IPS-18c (cell line): ENCODE measurements around the gene SDK2.
"Not testable (repeated sequence)": the region's sequence is repeated elsewhere in the genome, so short reads cannot be mapped to it uniquely, and the experiment has no call there.

Experiments used
- H3K4me3 ChIP-seq: 2 replicates; pipeline ENCODE4 v1.7.0; 2013; ENCODE audit warnings: low read depth, mild to moderate bottlenecking, low read length, moderate library complexity; ENCODE audit not compliant: insufficient read depth
- H3K9me3 ChIP-seq: one replicate; pipeline ENCODE4 v1.6.1; 2013; ENCODE audit warnings: mild to moderate bottlenecking, low read length, moderate library complexity; ENCODE audit not compliant: control insufficient read depth, insufficient read depth

SDK2 gene

GRCh38 chr17:73455767-73456166 is 188.5 kb downstream of the SDK2 start:
- Histone ChIP-seq H3K9me3 (no peaks in the 10 kb centered on the region), H3K4me3 (no peak overlapping the region)

DNA sequence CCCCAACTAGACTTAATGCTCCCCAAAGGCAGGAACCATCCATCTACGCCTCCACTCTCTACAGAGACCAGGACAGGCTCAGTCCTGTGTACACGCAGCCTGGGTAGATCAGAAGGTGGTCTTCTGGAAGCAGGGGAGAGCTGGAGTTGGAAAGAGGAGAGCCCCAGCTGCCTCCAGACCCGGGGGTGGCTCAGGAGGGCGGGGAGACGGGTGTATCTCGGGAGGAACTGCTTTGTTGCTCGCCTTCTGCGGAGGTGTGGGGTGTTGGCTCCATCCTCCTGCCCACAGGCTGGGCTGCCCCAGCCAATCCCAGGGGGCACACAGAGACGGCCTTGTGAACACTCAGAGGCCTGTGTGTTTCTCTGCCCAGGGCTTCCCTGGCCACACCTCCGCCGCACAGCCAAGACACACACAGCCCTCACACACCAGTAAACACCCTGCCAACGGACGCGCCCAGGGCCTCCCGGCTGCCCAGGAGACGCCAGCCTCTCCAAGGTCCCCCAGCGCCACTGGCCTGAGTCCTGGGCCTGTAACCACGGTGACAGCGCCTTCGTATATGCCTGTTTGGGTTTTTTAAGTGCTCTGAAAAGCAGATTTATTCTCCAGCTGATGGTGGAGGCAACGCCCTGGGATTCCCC is 189.1 kb downstream of the SDK2 start:
- H3K9me3 ChIP-seq, result no peaks in the 10 kb centered on the region
- no peak overlapping the region for H3K4me3 ChIP-seq

GRCh38 chr17:73453494-73453893 is 190.8 kb downstream of the SDK2 start:
- H3K4me3 ChIP-seq, H3K9me3 ChIP-seq: not testable (repeated sequence)

- H3K9me3 ChIP-seq, result no peaks in the 10 kb centered on the region
- no peak overlapping the region for H3K4me3 ChIP-seq
These were observed 191.2 kb downstream of the SDK2 start for GRCh38 chr17:73453090-73453489.

DNA sequence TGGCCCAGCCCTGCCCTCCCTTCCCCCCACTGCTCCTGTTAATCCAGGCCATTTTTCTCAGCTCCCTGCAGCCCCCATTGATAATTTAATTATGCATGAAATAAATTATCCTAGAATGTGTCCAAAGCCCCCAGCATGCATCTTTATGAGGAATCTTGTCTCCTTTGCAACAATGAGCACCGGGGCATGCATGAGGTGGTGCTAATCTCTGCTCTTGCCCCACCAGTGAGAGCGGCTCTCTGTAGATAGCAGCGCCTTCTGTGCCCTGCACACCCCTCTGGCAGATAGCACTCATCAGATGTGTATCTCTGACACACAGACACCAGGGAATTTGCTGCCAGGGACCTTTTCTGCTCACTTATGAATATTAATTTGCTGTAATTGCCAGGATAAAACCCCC is 192.2 kb downstream of the SDK2 start:
- Histone ChIP-seq H3K9me3 (no peaks in the 10 kb centered on the region), H3K4me3 (no peak overlapping the region)

- peaks cover 2% of the 10 kb centered on the region for H3K9me3 ChIP-seq
- H3K4me3 ChIP-seq, result no peak overlapping the region
These were observed 196.9 kb downstream of the SDK2 start for GRCh38 chr17:73447319-73447718.

DNA sequence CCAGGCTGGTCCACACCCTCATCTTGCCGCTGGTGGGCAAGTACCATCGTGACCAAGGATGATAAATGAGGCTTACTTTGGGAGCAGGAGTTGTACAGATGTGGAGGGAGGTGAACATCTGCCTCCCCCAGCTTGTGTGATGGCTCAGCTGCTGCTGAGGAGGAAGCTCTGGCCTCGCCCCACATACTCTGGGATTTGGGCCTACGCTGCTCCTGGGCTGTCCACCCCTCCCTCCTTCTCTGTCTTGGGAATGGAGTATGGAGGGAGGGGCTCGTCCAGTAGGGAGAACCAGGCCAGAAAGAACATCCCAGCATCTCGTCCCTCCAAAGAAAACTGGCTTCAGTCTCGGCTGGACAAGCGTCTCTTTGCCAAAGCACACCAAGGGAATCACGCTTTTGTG is 197.6 kb downstream of the SDK2 start:
- H3K9me3 ChIP-seq, result peaks cover 2% of the 10 kb centered on the region
- no peak overlapping the region for H3K4me3 ChIP-seq

GRCh38 chr17:73445466-73445865 is 198.8 kb downstream of the SDK2 start:
- H3K4me3 ChIP-seq, result no peak overlapping the region

GRCh38 chr17:73444021-73444420 is 200.2 kb downstream of the SDK2 start:
- no peak overlapping the region for H3K4me3 ChIP-seq
- H3K9me3 ChIP-seq, result peaks cover 2% of the 10 kb centered on the region

More at GRCh38 chr17:73445466-73445865, 198.8 kb downstream of the SDK2 start:
- peaks cover 2% of the 10 kb centered on the region for H3K9me3 ChIP-seq

DNA sequence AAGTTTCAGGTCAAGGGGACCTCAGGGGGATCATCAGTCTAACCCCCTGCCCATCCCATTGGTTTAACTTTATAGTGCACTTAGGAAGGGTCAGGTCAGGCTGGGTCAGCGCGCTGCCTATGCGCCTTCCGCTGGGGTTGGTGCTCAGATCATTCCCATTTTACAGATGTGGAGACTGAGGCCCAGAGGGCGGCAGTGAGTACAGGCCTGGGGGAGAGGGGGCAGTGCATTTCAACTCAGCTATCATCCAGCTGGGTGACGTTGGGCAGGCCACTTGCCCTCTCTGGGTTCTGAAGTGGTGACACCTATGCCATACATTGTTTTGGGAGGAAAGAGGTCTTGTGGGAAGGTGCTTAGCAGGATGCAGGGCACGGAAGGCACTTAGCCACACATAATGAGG is 204.6 kb downstream of the SDK2 start:
- peaks cover 2% of the 10 kb centered on the region for H3K9me3 ChIP-seq
- no peak overlapping the region for H3K4me3 ChIP-seq

DNA sequence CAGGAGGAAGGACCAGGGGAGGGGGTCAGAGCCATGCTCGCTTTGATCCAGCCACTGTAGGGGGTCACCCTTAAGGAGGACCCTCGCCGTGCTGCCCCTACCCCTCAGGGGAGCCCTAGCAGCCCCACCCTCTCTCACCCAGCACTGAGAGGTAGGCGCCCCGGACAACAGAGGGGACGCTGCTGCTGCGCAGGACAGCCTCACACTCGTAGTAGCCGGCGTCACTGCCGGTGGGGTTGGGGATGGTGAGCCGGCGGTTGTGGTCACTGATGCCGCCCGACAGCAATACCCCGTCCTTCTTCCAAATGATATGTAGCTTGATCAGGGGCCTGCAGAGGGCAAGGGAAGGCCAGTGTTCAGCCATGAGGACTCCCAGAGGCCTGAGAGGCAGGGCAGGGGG is 206.4 kb downstream of the SDK2 start:
- H3K9me3 ChIP-seq, result peaks cover 2% of the 10 kb centered on the region
- H3K4me3 ChIP-seq, result no peak overlapping the region

GRCh38 chr17:73436954-73437353 is 207.3 kb downstream of the SDK2 start:
- no peaks in the 10 kb centered on the region for H3K9me3 ChIP-seq
- no peak overlapping the region for H3K4me3 ChIP-seq

DNA sequence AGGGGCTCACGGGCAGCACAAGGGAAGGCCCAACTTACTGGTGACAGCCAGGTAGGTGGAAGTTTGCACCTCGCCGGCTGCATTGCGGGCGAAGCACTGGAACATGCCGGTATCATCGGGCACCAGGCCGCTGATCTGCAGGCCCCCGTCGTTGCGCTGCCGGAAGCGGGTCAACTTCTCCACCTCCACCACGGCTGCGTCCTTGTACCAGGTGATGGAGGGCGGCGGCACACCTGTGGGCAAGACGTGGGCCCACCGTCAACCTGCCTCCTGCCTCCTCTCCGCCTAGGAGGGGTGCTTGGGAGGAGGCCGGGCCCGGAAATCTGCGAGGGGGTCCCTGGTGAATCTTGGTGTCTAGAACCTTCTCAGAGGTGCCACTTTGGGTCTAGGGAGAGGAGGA is 208.8 kb downstream of the SDK2 start:
- Histone ChIP-seq H3K4me3 (no peak overlapping the region), H3K9me3 (no peaks in the 10 kb centered on the region)

GRCh38 chr17:73434154-73434553 is 210.1 kb downstream of the SDK2 start:
- Histone ChIP-seq H3K9me3 (no peaks in the 10 kb centered on the region), H3K4me3 (no peak overlapping the region)

- H3K4me3 ChIP-seq, result no peak overlapping the region
- no peaks in the 10 kb centered on the region for H3K9me3 ChIP-seq
These were observed 210.7 kb downstream of the SDK2 start for GRCh38 chr17:73433501-73433900.

DNA sequence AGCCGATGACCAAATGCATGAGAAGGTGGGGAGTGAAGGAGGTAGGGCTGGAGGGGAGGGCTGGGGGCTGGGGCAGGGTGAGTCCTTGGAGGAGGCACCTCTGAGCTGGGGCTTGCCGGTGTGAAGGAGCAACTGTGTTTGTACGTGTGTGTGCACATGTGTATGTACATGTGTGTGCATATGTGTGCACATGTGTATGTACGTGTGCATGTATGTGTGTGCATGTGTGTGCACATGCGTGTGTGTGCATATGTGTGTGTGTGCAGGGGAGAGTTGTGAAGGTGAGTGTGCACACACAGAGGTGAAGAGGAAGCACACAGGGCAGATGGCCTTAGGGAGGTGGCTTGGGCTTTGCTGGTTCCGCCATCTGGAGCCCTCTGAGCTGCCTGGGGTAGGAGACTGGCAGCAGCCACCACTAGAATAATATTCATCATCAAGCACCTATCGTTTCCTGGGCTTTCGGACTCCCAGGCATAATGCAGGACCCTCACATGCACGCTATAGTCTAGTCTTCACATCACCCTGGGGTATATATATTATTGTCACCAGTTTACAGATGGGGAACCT is 211.5 kb downstream of the SDK2 start:
- H3K4me3 ChIP-seq, result no peak overlapping the region
- H3K9me3 ChIP-seq, result no peaks in the 10 kb centered on the region

DNA sequence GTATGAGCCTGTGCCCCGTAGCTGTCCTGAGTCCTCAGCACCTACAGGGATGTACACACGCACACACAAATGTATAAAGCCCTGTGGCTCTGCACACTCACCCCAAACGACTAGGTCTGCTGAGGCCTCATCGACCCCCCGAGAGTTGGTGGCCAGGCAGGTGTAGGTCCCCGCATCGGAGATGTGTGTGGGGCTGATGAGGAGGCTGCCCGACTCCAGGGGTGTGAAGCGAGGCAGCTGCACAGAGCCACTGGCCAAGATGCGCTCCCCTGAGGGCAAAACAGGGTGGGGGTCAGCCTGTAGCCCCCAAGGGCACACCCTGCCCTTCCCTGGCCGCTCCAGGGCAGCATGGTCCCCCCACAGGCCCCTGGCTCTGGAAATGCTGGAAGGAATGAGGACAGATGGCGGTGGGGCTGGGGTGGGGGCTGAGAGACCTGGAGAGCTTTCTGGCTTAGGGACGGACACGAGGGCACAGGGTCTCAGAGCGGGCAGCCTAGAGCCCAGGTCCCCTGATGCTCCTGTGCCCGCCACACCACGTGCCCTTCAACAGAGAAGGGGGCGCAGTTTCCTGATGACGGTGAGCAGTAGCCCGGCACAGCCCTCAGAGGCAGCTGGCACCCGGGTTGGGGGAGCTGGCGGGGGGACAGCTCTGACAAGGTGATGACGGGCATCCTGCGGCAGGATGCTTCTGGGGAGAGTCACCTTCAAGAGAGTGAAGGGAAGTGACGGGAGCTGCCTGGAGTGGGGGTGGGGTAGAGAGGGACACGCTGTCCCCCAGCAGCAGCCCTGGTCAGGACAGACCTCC is 212.6 kb downstream of the SDK2 start:
- Histone ChIP-seq H3K4me3 (no peak overlapping the region), H3K9me3 (no peaks in the 10 kb centered on the region)

DNA sequence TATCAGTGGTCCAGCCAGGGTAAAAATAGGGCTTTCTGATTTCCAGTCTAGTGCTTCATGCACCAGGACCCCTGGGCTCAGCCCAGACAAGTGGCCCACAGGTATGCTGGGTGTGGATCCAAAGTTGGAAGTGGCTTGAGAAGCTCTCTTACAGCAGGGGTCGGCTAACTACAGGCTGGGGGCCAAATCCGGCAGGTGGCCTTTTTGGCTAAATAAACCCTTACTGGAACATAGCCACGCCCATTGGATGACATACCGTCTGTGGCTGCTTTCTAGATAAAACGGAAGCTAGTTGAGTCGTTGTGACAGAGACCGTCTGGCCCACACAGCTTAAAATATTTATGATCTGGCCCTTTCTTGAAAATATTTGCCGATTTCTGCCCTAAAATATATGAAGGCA is 213.4 kb downstream of the SDK2 start:
- H3K9me3 ChIP-seq, result no peaks in the 10 kb centered on the region
- H3K4me3 ChIP-seq, result no peak overlapping the region
